Ovary (tissue), 9 donors: Measurements from ENCODE around the gene CRABP2. TPM values are rescaled to one million over a fixed set of nuclear protein-coding genes. Genes with fewer than 3 reads are reported as not detected.

Experiments
- DNase-seq, 5 donors: peaks; one replicate each; pipeline ENCODE4 v3.0.0-alpha.2; 2019 to 2020
- H3K27ac ChIP-seq, 2 donors: fragments of 200-600 bp; one replicate each; pipeline versions ENCODE4 v1.5.1 to v1.8.0; 2019 to 2022
- H3K27me3 ChIP-seq: fragments of 200-600 bp; one replicate; pipeline ENCODE4 v1.8.0; 2022
- H3K36me3 ChIP-seq: fragments of 200-600 bp; sonication (generic); one replicate; pipeline ENCODE4 v1.5.1; 2019
- H3K4me1 ChIP-seq: one replicate; pipeline ENCODE4 v1.8.1; 2013; ENCODE audit warnings: mild to moderate bottlenecking, moderate library complexity; ENCODE audit not compliant: insufficient read depth
- H3K4me3 ChIP-seq: fragments of 200-600 bp; sonication (generic); one replicate; pipeline ENCODE4 v1.5.1; 2017
- H3K9me3 ChIP-seq, 2 donors: fragments of 200-600 bp in 1 of 2; sonication (generic) in 1 of 2; one replicate each; pipeline versions ENCODE4 v1.5.1 to v1.8.1; 2013 to 2019; ENCODE audit warnings: mild to moderate bottlenecking in 1 of 2, moderate library complexity in 1 of 2
- CTCF ChIP-seq, 3 donors: fragments of 450-650 bp in 2 of 3; fragments of 200-600 bp in 1 of 3; IDR thresholded peaks; one replicate each; pipeline versions ENCODE4 v1.5.1 to v1.8.0; 2016 to 2022; ENCODE audit warnings: antibody characterized with exemption in 3 of 3, mild to moderate bottlenecking in 1 of 3
- EP300 ChIP-seq: sonication (generic); formaldehyde crosslinking; IDR thresholded peaks from one replicate; pipeline ENCODE4 v1.6.1; 2017; ENCODE audit warnings: antibody characterized with exemption
- POLR2A ChIP-seq: fragments of 450-650 bp; IDR thresholded peaks from one replicate; pipeline ENCODE4 v1.6.1; 2017; ENCODE audit warnings: antibody characterized with exemption, mild to moderate bottlenecking, moderate library complexity
- WGBS, 3 donors: extraction: QIAGEN DNeasy Blood & Tissue Kit in 1 of 3; methylation state at CpG; one replicate each; pipeline versions ENCODE4 v1.1.5 to v1.1.7; 2013 to 2017; 5-methylcytosine and 5-hydroxymethylcytosine counted together
- intact Hi-C, 4 donors: fragments of 100-400 bp; cut with DNase I; formaldehyde crosslinking; loops; one replicate each; pipeline versions ENCODE4 v1.11.0 to v1.15.1; 2022 to 2023
- polyA plus RNA-seq, 2 donors: library from polyadenylated mRNA; stranded (reverse); fragments of 200-250 nt in 1 of 2; fragments of 350-450 nt in 1 of 2; fragmentation: Illumina TruSeq in 1 of 2; extraction: RNeasy Lipid Tissue Mini Kit (QIAGEN cat#74804) in 1 of 2; gene quantifications; one replicate each; pipeline ENCODE4 v1.2.3, GENCODE V29; 2013 to 2014
- total RNA-seq, 7 donors: library from RNA; depleted of rRNA in 2 of 7; stranded (reverse); fragments of >200 nt in 2 of 7; fragmentation: NEBNext Ultra II Directional in 3 of 7; extraction: Animal tissue kit (Norgen Biotek cat#: 25700) in 3 of 7; gene quantifications; one replicate each; pipeline versions ENCODE4 v1.1.0 to v1.2.4, GENCODE V29; 2016 to 2023
- donor health status: DM: no; HTN: no; CAD: no; lungs with moderate emphysema.
- donor health status: DM: no; HTN: no; CAD: no.
- donor health status: Bipolar disorder and iron deficiency.
- donor health status: DM: yes; HTN: yes; CAD: no.
- donor health status: DM: no; HTN: no; CAD: no.
- donor health status: DM: yes; HTN: yes; CAD: no.

Gene CRABP2
- total and polyA plus RNA-seq, 9 donors = 1.4 to 31.5 (median 5.5) TPM

GRCh38 chr1:156692441-156692924, 12.9 kb downstream of the CRABP2 start:
- Histone ChIP-seq H3K27ac (no peak overlapping the region), H3K27me3 (no peaks in the 10 kb centered on the region)
- intact Hi-C loops = loop anchor here in 1 of 4 donors (10.0 kb wide), 1 partner anchor 172 kb away; the partner anchor contains the start of gene NTRK1

GRCh38 chr1:156691665-156692440, 13.5 kb downstream of the CRABP2 start:
- no peak for TF ChIP-seq CTCF (IDR thresholded peaks at IDR 0.05)
- Histone ChIP-seq H3K36me3 (no peaks in the 10 kb centered on the region), H3K9me3 (no peaks in the 10 kb centered on the region), H3K27me3 (no peaks in the 10 kb centered on the region), H3K4me3 (no peak overlapping the region), H3K4me1 (peaks cover 2% of the 10 kb centered on the region), H3K27ac (no peak overlapping the region)
- no peak for DNase-seq
- intact Hi-C loops = loop anchor here in 3 of 4 donors (2.0 to 10.0 kb wide), 3 partner anchors 33 to 173 kb away; partner anchors contain the start of gene NTRK1 (in 1 of the 3)
- 29 to 46% (median 41%) methylated on average over 17 to 20 of the region's 20 CpGs for WGBS, 3 donors

More at GRCh38 chr1:156692441-156692924, 12.9 kb downstream of the CRABP2 start:
- H3K36me3 ChIP-seq = no peaks in the 10 kb centered on the region
- no peak for DNase-seq
- no peak for TF ChIP-seq EP300
- no peak for TF ChIP-seq POLR2A
- TF ChIP-seq CTCF (IDR thresholded peaks at IDR 0.05) = no peak
- no peak overlapping the region for H3K4me3 ChIP-seq
- 31 to 38% (median 32%) methylated on average over 13 of the region's 13 CpGs for WGBS, 3 donors
- H3K9me3 ChIP-seq = no peaks in the 10 kb centered on the region
- peaks cover 2% of the 10 kb centered on the region for H3K4me1 ChIP-seq

GRCh38 chr1:156691191-156691590, 14.2 kb downstream of the CRABP2 start:
- DNase-seq = no peak
- H3K9me3 ChIP-seq = no peaks in the 10 kb centered on the region
- no peak overlapping the region for H3K27ac ChIP-seq
- 67 to 74% (median 71%) methylated on average over 10 of the region's 10 CpGs for WGBS, 3 donors
- TF ChIP-seq POLR2A (no peak), CTCF (IDR thresholded peaks at IDR 0.05) (no peak), EP300 (no peak)
- no peaks in the 10 kb centered on the region for H3K27me3 ChIP-seq
- no peaks in the 10 kb centered on the region for H3K36me3 ChIP-seq
- intact Hi-C loops = loop anchor here in 3 of 4 donors (2.0 to 10.0 kb wide), 3 partner anchors 34 to 174 kb away; partner anchors contain the start of gene NTRK1 (in 1 of the 3)
- peaks cover 2% of the 10 kb centered on the region for H3K4me1 ChIP-seq
- H3K4me3 ChIP-seq = no peak overlapping the region

GRCh38 chr1:156690675-156691036, 14.7 kb downstream of the CRABP2 start:
- DNase-seq = no peak
- H3K27me3 ChIP-seq = no peaks in the 10 kb centered on the region
- intact Hi-C loops = loop anchor here in 3 of 4 donors (2.0 to 10.0 kb wide), 3 partner anchors 34 to 174 kb away; partner anchors contain the start of gene NTRK1 (in 1 of the 3)
- no peak overlapping the region for H3K4me3 ChIP-seq
- WGBS, 3 donors = 54 to 59% (median 59%) methylated on average over 8 of the region's 8 CpGs
- H3K4me1 ChIP-seq = peaks cover 2% of the 10 kb centered on the region
- H3K27ac ChIP-seq = no peak overlapping the region
- H3K36me3 ChIP-seq = no peaks in the 10 kb centered on the region
- TF ChIP-seq EP300 (no peak), CTCF (IDR thresholded peaks at IDR 0.05) (no peak), POLR2A (no peak)
- no peaks in the 10 kb centered on the region for H3K9me3 ChIP-seq
